GM19463 (cell line): ENCODE results near the gene ZNF793.

ENCODE experiments used
- ATAC-seq: cut with Tn5 transposase; IDR thresholded peaks from one replicate; pipeline ENCODE4 v1.9.1; 2021; ENCODE audit warnings: mild to moderate bottlenecking, moderate library complexity; ENCODE audit not compliant: unreplicated experiment

Gene ZNF793

GRCh38 chr19:37564624-37565369 lies 58.1 kb downstream of the ZNF793 start:
- no peak for ATAC-seq

GRCh38 chr19:37565370-37565669 lies 58.6 kb downstream of the ZNF793 start:
- no peak for ATAC-seq

GRCh38 chr19:37572203-37572602 lies 65.5 kb downstream of the ZNF793 start:
- no peak for ATAC-seq

- ATAC-seq, result no peak
Observed at GRCh38 chr19:37583340-37583739, 76.6 kb downstream of the ZNF793 start.
